NCI-H2227 (cell line): ENCODE results near the gene IPO4.

Source experiments
- DNase-seq: peaks from one replicate; lab custom pipeline; 2025; ENCODE audit not compliant: unreplicated experiment; lab: John Stamatoyannopoulos, UW

The IPO4 gene

DNA sequence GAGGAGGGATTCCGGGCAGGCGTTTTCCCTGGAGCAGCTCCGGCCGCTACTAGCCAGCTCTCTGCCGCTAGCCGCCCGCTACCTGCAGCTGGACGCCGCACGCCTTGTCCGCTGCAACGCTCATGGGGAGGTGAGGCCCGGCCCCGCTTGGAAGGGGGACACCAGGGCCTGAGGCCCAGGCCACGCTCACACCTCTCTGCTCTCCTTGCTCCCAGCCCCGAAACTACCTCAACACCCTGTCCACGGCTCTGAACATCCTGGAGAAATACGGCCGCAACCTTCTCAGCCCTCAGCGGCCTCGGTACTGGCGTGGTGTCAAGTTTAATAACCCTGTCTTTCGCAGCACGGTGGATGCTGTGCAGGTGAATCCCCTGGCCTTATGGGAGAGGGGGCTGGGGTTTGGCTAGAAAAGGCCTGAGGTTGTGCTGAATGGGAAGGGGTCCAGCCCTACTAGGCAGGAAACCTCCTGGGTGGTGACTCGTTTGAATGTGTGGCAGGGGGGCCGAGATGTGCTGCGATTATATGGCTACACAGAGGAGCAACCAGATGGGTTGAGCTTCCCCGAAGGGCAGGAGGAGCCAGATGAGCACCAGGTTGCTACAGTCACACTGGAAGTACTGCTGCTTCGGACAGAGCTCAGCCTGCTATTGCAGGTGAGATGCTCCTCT lies 40.7 kb downstream of the IPO4 start:
- DNase-seq = peak; percentile 36

GRCh38 chr14:24146978-24147760 lies 41.4 kb downstream of the IPO4 start, which contains the start of gene RNF31:
RNF31 (plus strand) TSS chr14:24147498; CDS start chr14:24147699, 201 bp downstream.
- DNase-seq = peak; percentile 97

DNA sequence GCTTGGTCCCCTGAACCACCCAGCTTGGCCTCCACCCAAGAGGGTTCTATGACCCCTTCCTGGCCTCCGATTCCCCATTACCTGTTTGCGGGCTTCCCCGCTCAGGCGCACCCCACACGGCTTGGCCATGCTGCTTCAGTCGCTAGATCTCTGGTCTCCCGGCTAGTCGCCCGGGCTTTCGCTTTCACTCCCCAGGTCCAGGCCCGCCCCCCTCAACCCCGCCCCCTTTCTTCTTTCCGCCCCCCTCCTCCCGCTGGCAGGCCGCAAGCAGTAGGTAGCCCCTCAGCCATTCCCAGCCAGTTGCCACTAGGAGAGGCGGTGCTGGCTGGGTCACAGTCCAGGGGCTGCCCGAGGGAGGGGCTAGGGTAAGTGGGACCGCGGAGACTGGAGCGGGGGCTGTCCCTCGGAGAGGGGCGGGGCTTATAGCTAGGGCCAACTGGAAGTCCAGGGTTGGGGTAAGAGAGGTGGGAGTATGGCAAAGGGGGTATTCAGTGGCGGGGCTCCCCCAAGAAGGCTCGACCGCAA lies 42.1 kb downstream of the IPO4 start, which contains the start of gene PSME2:
Gene PSME2 (minus strand): TSS at position 158 of the 525 bp plus-strand sequence. CDS start 29 bp downstream, at position 129.
- DNase-seq = peak; percentile 98

DNA sequence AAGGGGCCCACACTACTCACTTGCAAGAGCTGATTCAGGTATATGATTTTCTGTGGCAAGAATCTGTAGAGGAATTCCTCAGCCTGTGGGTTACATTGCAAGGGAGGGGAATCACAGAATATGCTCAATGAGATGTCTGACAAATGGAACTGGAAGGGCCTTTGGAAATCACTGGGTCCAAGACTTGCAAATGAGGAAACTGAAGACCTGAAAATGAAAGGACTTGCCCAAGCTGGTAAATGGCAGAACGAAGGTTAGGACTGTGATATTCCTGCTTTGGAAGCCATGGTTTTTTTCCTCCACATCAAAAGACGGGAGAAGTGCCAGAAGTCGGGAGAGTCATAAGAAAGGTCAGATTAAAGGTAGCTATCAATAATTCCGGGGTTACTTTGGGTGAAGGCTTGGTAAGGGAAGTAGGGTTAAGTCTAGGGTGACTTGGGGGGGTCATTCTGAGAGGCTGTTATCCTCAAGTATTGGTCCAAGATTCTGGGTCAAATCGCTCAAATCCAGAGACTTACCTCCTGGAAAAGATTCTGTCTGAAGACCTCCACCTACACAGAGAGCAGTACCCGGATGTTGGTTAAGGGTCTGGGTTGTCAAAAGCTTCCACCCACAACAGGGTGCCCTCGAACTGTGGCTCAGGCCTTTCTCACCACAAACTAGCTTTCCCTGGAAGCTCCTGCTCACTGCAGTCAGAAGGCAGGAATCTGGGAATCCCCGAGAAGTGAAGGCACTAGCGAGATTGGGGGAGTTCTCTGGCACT lies 42.7 kb downstream of the IPO4 start:
- DNase-seq = peak; percentile 61

- DNase-seq = no peak
Observed at GRCh38 chr14:24145219-24145618, 43.4 kb downstream of the IPO4 start.

DNA sequence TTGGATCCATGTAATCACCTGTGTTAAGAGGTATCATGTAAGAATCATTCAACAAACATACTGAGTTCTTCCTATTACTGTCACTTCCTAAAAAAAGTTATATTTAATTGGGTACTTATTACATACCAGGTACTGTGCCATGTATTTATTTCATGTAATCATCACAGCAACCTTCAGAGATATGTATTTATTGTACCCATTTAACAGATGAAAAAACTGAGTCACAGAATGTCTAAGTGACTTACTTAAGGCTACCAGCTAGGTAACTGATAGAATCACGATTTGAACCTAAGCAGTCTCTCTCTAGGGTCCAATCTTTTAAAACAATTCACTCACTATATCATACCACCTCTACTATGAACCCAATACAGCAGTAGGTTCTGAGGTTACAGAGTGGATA lies 44.2 kb downstream of the IPO4 start:
- no peak for DNase-seq

DNA sequence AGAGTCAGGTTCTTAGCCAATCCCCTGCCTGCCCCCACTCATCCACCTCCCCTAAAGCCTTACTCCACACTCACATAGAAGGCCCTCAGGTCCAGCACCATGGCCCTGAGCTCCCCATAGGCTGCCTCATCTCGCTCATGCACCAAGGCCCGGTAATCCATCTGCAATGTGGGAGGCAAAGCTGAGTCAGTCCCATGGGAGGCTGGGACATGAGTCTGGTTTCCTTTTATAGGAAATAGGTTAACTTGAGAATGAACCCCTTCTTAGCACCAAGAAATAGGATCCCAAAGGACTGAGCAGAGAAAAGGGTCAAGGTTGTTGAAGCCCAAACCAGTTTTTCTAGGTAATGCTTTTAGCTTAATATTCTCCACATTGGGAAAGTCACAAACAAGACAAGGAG lies 45.1 kb downstream of the IPO4 start:
- DNase-seq = no peak

GRCh38 chr14:24141097-24141880 lies 47.3 kb downstream of the IPO4 start, which contains the start of gene EMC9:
EMC9 (minus strand) TSS chr14:24141591; CDS start chr14:24141304, 287 bp downstream.
- peak; percentile 99 for DNase-seq

DNA sequence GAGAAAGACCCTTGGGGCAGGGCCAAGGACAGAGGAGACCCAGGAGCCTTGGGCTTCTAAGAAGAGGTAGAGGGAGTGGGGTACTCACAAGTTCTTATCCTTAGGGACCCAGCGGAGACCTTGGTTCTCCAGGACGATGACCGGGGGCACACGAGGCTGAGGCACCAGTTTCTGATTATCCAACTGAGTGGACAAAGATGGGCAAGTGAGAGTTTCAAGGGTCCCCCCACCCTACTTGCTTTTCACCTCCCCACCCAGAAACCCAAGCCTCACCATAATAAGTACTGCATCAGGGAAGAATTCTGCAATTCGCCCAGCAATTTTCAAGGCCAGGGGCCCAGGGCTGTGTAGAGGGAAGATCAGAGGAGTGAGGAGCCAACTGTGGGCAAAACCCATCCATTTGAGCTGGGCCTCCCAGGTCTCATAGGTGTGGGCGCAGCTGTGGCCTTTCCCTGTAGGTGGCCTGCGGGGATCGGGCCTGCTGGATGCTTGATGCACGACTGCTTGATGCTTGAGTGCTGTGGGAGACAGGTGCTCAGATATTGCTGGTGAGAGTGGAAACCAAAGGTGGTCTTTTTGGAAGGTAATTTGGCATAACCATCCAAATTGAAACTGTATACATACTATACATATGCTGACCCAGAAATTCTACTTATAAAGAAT lies 49.2 kb downstream of the IPO4 start:
- no peak for DNase-seq

DNA sequence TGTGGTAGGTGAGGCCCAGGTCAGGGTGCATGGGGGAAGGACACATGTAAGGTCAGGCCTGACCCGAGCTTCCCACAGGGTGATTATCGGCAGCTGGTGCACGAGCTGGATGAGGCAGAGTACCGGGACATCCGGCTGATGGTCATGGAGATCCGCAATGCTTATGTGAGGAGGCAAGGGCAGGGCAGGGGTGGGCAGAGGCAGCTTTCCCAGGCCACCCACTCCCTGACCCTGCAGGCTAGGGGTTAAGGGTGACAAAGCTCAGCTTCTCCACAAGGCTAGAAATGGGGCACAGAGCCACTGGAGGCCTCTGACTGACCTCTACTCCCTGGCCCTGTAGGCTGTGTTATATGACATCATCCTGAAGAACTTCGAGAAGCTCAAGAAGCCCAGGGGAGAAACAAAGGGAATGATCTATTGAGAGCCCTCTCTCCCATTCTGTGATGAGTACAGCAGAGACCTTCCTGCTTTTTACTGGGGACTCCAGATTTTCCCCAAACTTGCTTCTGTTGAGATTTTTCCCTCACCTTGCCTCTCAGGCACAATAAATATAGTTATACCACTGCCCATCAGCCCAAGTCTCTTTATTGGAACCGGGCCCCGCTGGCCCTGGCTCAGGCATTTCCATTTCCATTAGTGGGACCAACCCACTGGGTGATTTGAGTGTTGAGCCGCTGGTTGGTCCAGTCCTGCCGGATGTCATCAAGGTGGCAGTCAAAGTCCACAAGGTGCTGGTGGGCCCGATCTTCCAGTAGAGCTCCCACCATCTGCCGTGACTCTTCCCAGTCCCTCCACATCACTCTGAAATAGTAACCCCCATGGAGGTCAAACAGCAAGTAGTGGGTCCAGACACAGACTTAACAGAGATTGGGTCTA lies 50.0 kb downstream of the IPO4 start:
- DNase-seq = no peak

- no peak for DNase-seq
Observed at GRCh38 chr14:24137529-24138395, 50.9 kb downstream of the IPO4 start.

GRCh38 chr14:24136684-24137528 lies 51.7 kb downstream of the IPO4 start:
- no peak for DNase-seq

DNA sequence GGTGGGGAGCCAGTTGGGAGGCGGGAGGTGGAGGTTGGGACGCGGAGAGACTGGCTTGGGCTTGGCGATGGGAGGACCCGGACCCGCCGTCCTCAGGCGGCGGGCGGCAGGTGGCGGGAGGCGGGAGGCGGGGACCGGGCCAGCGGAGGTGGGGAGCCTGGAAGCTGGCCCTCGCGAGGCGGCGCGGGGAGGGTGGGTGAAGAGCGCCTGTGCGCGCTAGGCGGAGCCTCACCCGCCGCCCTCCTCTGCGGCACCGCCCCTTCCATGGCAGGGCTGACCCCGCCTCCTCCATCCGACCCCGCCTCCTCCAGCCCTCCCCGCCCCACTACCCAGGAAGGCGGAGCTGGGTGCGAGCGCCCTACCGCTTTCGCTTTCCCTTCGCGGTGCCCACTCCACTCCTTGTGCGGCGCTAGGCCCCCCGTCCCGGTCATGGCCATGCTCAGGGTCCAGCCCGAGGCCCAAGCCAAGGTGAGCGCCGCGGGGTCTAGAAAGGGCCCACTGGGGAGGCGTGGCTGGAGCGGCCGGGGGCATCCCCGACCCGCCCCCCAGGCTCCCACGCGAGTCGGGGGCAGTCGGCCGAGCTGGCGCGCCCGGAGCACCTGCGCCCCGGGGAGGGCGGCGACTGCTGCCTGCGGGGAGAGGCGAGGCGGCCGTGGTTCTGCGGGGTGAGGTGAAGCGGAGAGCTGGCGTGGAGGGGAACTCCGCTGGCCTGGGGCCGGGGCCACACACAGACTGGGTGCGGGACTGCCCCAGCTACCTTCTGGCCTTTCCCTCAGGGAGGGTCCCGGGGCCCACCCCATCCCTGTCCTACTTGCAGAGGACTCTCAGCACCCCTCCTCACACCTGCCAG lies 52.6 kb downstream of the IPO4 start, which contains the start of gene PSME1:
Gene PSME1 (plus strand): TSS at position 361 of the 850 bp plus-strand sequence. CDS start 69 bp downstream, at position 430.
- DNase-seq = peak; percentile 94

DNA sequence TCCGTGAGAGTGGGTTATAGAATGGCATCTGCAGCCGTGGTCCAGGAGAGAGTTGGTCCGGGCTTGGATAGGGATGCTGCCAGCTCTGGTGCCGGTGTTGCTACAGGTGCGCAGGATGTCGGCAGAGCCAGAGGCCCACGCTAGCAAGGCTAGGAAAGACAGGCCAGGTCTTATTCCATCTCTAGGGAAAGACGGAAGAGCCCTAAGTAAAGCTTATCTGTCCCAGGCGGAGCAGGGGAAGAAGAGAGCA lies 53.1 kb downstream of the IPO4 start:
- DNase-seq = no peak

DNA sequence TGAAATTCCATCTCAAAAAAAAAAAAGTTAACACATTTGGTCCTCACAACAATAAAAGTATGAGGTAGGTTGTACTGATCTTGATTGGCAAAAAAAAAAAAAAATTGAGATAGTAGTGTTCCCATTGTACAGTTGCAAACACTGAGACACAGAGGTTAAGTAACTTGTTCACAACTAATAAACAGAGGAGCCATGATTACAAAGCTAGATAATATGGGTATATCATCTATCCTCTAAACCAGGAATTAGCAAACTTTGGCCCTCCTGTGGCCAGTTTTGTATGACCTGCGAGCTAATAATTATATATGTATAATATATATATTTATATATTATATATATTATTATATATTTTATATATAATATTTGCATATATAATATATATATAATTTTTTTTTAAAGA lies 54.9 kb downstream of the IPO4 start:
- no peak for DNase-seq

GRCh38 chr14:24132976-24133375 lies 55.6 kb downstream of the IPO4 start:
- DNase-seq = no peak
